HEK293T (cell line): ENCODE data around the gene MGLL.

Experiments
- CTCF ChIA-PET: fragments of 350-600 bp; formaldehyde crosslinking; extraction: SDS; loops from one replicate; lab custom pipeline; 2021; ENCODE audit warnings: antibody characterized with exemption, inconsistent platforms; lab: Yijun Ruan, JAX
- POLR2A ChIA-PET: fragments of 350-600 bp; formaldehyde crosslinking; extraction: SDS; loops from one replicate; lab custom pipeline; 2020; ENCODE audit warnings: antibody characterized with exemption, inconsistent platforms; lab: Yijun Ruan, JAX
- DNase-seq: peaks from one replicate; pipeline ENCODE4 v3.0.0; 2012; ENCODE audit warnings: mixed read lengths; ENCODE audit errors: extremely low spot score
- ARNT ChIP-seq: fragments of 450-650 bp; IDR thresholded peaks from 2 replicates; pipeline ENCODE4 v1.6.1; 2017; ENCODE audit warnings: mild to moderate bottlenecking
- BHLHE40 ChIP-seq: fragments of 450-650 bp; IDR thresholded peaks from 2 replicates; pipeline ENCODE4 v1.6.1; 2016; ENCODE audit warnings: mild to moderate bottlenecking, moderate library complexity, borderline replicate concordance
- CTBP1 ChIP-seq: fragments of 450-650 bp; IDR thresholded peaks from 2 replicates; pipeline ENCODE4 v1.6.1; 2016; ENCODE audit warnings: borderline replicate concordance
- ELF4 ChIP-seq: fragments of 450-650 bp; IDR thresholded peaks from 2 replicates; pipeline ENCODE4 v1.6.1; 2017; ENCODE audit warnings: antibody characterized with exemption
- FOXA1 ChIP-seq: fragments of 450-650 bp; IDR thresholded peaks from 2 replicates; pipeline ENCODE4 v1.6.1; 2016; ENCODE audit warnings: mild to moderate bottlenecking
- FOXK2 ChIP-seq: fragments of 450-650 bp; IDR thresholded peaks from 2 replicates; pipeline ENCODE4 v1.6.1; 2016; ENCODE audit warnings: mild to moderate bottlenecking
- FOXM1 ChIP-seq: fragments of 450-650 bp; IDR thresholded peaks from 2 replicates; pipeline ENCODE4 v1.6.1; 2017; ENCODE audit warnings: mild to moderate bottlenecking, borderline replicate concordance
- HDGF ChIP-seq: fragments of 450-650 bp; IDR thresholded peaks from 2 replicates; pipeline ENCODE4 v1.6.1; 2017; ENCODE audit warnings: antibody characterized with exemption, borderline replicate concordance
- L3MBTL2 ChIP-seq: fragments of 450-650 bp; conservative IDR thresholded peaks from 2 replicates; pipeline ENCODE4 v1.6.1; 2016; ENCODE audit warnings: mild to moderate bottlenecking
- LEF1 ChIP-seq: fragments of 450-650 bp; IDR thresholded peaks from 2 replicates; pipeline ENCODE4 v1.6.1; 2017; ENCODE audit warnings: mild to moderate bottlenecking, borderline replicate concordance
- NFRKB ChIP-seq: fragments of 450-650 bp; IDR thresholded peaks from 2 replicates; pipeline ENCODE4 v1.6.1; 2016; ENCODE audit warnings: mild to moderate bottlenecking, moderate library complexity
- PKNOX1 ChIP-seq: fragments of 450-650 bp; IDR thresholded peaks from 2 replicates; pipeline ENCODE4 v1.6.1; 2016
- SP1 ChIP-seq: fragments of 450-650 bp; IDR thresholded peaks from 2 replicates; pipeline ENCODE4 v1.6.1; 2017
- SUZ12 ChIP-seq: fragments of 450-650 bp; IDR thresholded peaks from 2 replicates; pipeline ENCODE4 v1.6.1; 2016; ENCODE audit warnings: mild to moderate bottlenecking
- TARDBP ChIP-seq: fragments of 450-650 bp; IDR thresholded peaks from 2 replicates; pipeline ENCODE4 v1.6.1; 2016
- ZNF384 ChIP-seq: fragments of 450-650 bp; IDR thresholded peaks from 2 replicates; pipeline ENCODE4 v1.6.1; 2016

MGLL gene

DNA sequence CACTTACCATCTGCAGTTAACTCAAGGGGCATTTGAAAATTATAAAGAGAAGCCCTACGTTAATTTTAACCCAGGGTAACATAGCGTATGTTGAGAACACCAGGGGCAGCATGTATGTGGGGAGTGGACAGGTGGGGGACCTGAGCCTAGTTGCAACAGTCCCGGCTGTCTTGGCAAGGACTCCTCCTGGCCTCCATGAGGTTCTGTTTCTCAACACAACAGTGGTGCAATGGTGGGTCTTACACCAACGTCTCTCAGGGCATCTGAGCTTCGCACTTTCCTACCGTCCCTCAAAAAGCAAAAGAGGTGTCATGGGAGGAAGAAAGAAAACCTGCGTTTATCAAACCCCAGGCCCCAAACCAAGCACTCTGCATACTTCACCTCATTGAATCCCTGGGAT, 50.6 kb downstream of the MGLL start:
- DNase-seq, result no peak
- ChIA-PET CTCF (interaction anchor here (1.0 kb wide), 1 partner anchor 188 kb away, joined by 3 read pairs; no protein-coding TSS in a partner anchor), POLR2A (no interaction called here)
- TF ChIP-seq BHLHE40, result no peak
- TF ChIP-seq L3MBTL2, result no peak

- TF ChIP-seq ZNF384 (no peak), LEF1 (no peak), SP1 (no peak), NFRKB (no peak), L3MBTL2 (no peak), SUZ12 (no peak), FOXM1 (no peak), FOXA1 (no peak), ARNT (no peak), TARDBP (no peak)
- DNase-seq, result no peak
- ChIA-PET POLR2A (no interaction called here), CTCF (interaction anchor here (1.0 kb wide), 1 partner anchor 189 kb away, joined by 3 read pairs; no protein-coding TSS in a partner anchor)
Measured at GRCh38 chr3:127770671-127771355, 51.5 kb downstream of the MGLL start.

DNA sequence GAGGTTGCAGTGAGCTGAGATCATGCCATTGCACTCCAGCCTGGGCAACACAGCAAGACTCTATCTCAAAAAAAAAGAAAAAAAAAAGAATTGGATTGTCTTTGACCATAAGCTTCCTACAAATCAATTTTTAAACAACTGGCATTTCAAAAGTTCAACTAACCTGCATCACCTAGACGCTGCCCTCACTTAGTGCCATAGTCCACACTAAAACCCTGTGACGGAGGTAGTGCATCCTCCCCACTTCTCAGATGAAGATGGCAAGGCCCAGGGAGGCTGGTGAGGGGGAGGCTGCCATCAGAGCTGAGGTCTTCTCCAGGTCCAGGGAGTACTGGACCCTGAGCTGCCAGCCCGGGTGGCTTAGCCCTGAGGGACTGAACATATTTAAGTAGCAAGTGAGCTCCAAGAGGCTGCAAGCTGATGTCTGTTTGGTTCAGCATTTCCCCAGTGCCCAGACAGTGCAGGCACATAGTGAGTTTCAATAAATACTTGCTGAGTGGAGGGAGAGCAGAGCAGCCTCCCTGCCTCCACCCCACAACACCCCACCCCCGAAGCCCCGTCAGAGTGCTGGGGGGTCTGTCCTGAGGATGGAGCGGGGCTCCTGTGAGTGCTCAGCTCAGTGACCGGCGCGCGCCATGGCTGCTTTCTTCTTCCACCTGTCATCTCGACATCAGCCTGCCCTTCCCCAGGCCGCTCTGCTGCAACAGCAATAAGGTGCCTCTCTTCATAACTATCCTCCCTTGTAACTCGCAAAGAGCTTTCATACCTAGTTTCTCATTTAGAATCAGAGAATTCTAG, 52.8 kb downstream of the MGLL start:
- no peak for TF ChIP-seq TARDBP
- TF ChIP-seq ELF4, result no peak
- no peak for TF ChIP-seq SUZ12
- TF ChIP-seq SP1, result no peak
- TF ChIP-seq FOXM1, result no peak
- TF ChIP-seq CTBP1, result no peak
- TF ChIP-seq ARNT, result no peak
- TF ChIP-seq FOXA1, result no peak
- TF ChIP-seq BHLHE40, result no peak
- ChIA-PET CTCF (interaction anchor here (1.0 kb wide), 1 partner anchor 31 kb away, joined by 3 read pairs; no protein-coding TSS in a partner anchor), POLR2A (no interaction called here)
- no peak for DNase-seq

- DNase-seq, result no peak
- TF ChIP-seq TARDBP, result no peak
- no peak for TF ChIP-seq HDGF
- TF ChIP-seq L3MBTL2, result no peak
- no peak for TF ChIP-seq FOXA1
- ChIA-PET POLR2A (no interaction called here), CTCF (no interaction called here)
Measured at GRCh38 chr3:127768346-127769008, 53.8 kb downstream of the MGLL start.

DNA sequence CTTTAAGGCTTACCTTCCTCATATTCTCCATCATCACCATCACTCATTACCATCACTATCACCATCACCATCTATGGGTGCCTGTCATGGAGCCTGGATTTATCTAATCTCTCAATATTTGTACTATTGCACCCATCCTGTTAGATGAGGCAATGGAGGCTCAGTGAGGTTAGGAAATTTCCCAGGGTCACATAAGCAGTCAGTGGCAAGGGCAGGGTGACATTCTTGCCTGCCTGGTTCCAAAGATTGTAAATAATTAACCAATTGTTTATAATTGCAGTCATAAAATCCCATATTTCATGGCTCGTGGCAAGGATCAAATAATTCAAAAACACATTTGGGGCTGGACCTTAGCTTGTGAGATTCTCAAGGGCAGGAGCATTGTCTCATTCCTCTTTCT, 55.2 kb downstream of the MGLL start:
- DNase-seq, result no peak
- TF ChIP-seq TARDBP, result no peak
- no peak for TF ChIP-seq SUZ12
- TF ChIP-seq NFRKB, result no peak
- TF ChIP-seq FOXK2, result no peak
- no peak for TF ChIP-seq LEF1
- no peak for TF ChIP-seq PKNOX1
- no peak for TF ChIP-seq ZNF384
- TF ChIP-seq L3MBTL2, result no peak
- no peak for TF ChIP-seq FOXM1
- no peak for TF ChIP-seq FOXA1
- no peak for TF ChIP-seq CTBP1
- TF ChIP-seq HDGF, result no peak
- CTCF ChIA-PET, result no interaction called here
- POLR2A ChIA-PET, result no interaction called here

DNA sequence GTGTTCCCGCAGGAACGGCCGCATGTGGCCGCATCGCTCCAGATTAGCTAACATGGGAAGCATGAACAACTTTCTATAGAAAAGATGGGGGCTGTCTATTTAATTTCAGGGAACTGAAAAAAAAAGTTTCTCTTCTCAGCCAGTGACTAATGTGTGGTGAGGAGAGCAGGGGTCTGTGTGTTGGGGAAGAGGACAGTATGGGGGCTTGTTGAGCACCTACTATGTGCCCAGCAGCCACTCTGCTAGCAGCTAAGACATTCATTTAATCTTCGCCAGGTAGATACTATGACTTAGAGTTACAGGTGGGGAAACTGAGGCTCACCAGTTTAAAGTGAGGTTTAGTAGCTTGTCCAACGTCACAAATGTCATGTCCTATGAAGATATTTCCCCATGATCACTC, 56.6 kb downstream of the MGLL start:
- POLR2A ChIA-PET, result no interaction called here
- TF ChIP-seq FOXK2 (no peak), L3MBTL2 (no peak), BHLHE40 (no peak), NFRKB (no peak), HDGF (no peak), SP1 (no peak), FOXA1 (no peak), FOXM1 (no peak), ELF4 (no peak), TARDBP (no peak), ZNF384 (no peak)
- no peak for DNase-seq
- CTCF ChIA-PET, result interaction anchor here (0.5 kb wide), 1 partner anchor 1413 kb away, joined by 8 read pairs; no protein-coding TSS in a partner anchor

DNA sequence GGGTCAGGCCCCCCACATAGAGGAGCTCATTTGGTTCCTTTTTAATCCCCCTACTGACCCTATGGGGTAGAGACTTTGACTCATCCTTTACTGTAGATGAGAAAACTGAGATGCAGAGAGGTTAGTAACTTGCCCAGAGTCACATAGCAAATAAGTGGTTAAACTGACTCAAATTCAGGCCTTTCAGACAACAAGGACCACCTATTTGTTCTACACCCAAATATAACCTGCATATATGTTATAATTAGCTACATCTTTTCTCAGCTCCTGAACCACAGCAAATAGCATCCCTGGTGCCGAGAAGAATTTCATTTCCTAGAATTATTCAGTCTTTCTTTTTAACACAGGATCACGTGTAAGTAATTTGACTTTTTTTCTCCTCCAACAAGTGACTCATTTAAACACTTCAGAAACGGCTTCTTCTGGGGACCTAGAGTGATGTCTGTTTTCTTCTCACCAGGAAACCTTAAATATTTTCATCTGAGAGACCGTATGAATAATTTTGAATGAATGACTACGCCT, 57.4 kb downstream of the MGLL start:
- POLR2A ChIA-PET, result no interaction called here
- TF ChIP-seq PKNOX1 (no peak), SP1 (no peak), SUZ12 (no peak), HDGF (no peak), FOXM1 (no peak), L3MBTL2 (no peak), ZNF384 (no peak), FOXA1 (no peak), ELF4 (no peak), ARNT (no peak), BHLHE40 (no peak), TARDBP (no peak), CTBP1 (no peak), NFRKB (no peak), FOXK2 (no peak), LEF1 (no peak)
- CTCF ChIA-PET, result no interaction called here
- no peak for DNase-seq
